GM12891 (cell line): Measurements from ENCODE around the gene PIK3CB.
A peak's percentile ranks its signal among the peaks of the same experiment; 100 is the strongest.
"Not testable (repeated sequence)": the region's sequence is repeated elsewhere in the genome, so short reads cannot be mapped to it uniquely, and the experiment has no call there.

ENCODE experiments used
- DNase-seq: peaks from one replicate; pipeline ENCODE4 v3.0.0; 2011; ENCODE audit warnings: low spot score; ENCODE audit not compliant: insufficient read length
- FAIRE-seq: peaks from 2 replicates; lab custom pipeline; 2011; peaks lifted over from hg19 to GRCh38; lab: Jason Lieb, UNC
- PAX5 ChIP-seq: IDR thresholded peaks from 2 replicates; pipeline ENCODE4 v1.6.1; 2011; ENCODE audit warnings: low read length, moderate library complexity, mild to moderate bottlenecking; ENCODE audit not compliant: insufficient read depth, severe bottlenecking
- POLR2A ChIP-seq: IDR thresholded peaks from 2 replicates; pipeline ENCODE4 v1.6.1; 2011; ENCODE audit warnings: low read depth, low read length, control low read depth
- POLR2AphosphoS5 ChIP-seq: IDR thresholded peaks from 2 replicates; pipeline ENCODE4 v1.6.1; 2011; ENCODE audit warnings: low read depth, low read length, control low read depth
- POU2F2 ChIP-seq: IDR thresholded peaks from 2 replicates; pipeline ENCODE4 v1.6.1; 2011; ENCODE audit warnings: low read depth, mild to moderate bottlenecking, control low read depth, low read length, moderate library complexity
- SPI1 ChIP-seq: IDR thresholded peaks from 2 replicates; pipeline ENCODE4 v1.6.1; 2011; ENCODE audit warnings: low read depth, low read length, control low read depth
- TAF1 ChIP-seq: IDR thresholded peaks from 2 replicates; pipeline ENCODE4 v1.6.1; 2011; ENCODE audit warnings: low read depth, low read length, control low read depth

The PIK3CB gene

GRCh38 chr3:138845771-138846173, 11.0 kb upstream of the PIK3CB start:
- no peak for DNase-seq
- TF ChIP-seq SPI1 = no peak
- no peak for TF ChIP-seq TAF1
- TF ChIP-seq POLR2A = no peak
- TF ChIP-seq PAX5 = no peak
- no peak for TF ChIP-seq POLR2AphosphoS5
- TF ChIP-seq POU2F2 = no peak
- FAIRE-seq = no peak

- TF ChIP-seq PAX5 (no peak), SPI1 (no peak), POLR2AphosphoS5 (no peak), POLR2A (no peak), POU2F2 (no peak), TAF1 (no peak)
- DNase-seq (no peak), FAIRE-seq (no peak)
Measured at GRCh38 chr3:138845181-138845601, 10.5 kb upstream of the PIK3CB start.

- TF ChIP-seq TAF1 (no peak), SPI1 (peak; percentile 95), POU2F2 (no peak), PAX5 (no peak), POLR2AphosphoS5 (no peak), POLR2A (no peak)
- DNase-seq = peak; percentile 43
- no peak for FAIRE-seq
Measured at GRCh38 chr3:138842483-138843188, 7.9 kb upstream of the PIK3CB start.

GRCh38 chr3:138838385-138838784, 3.7 kb upstream of the PIK3CB start:
- not testable (repeated sequence) for FAIRE-seq

GRCh38 chr3:138835846-138836245, 1.1 kb upstream of the PIK3CB start:
- FAIRE-seq = not testable (repeated sequence)

More at GRCh38 chr3:138838385-138838784, 3.7 kb upstream of the PIK3CB start:
- DNase-seq = not testable (repeated sequence)

GRCh38 chr3:138835397-138835757, 649 bp upstream of the PIK3CB start:
- no peak for FAIRE-seq
- no peak for DNase-seq
- no peak for TF ChIP-seq POLR2AphosphoS5
- no peak for TF ChIP-seq TAF1
- TF ChIP-seq PAX5 = no peak
- no peak for TF ChIP-seq POU2F2
- no peak for TF ChIP-seq SPI1
- TF ChIP-seq POLR2A = no peak

More at GRCh38 chr3:138835846-138836245, 1.1 kb upstream of the PIK3CB start:
- DNase-seq = not testable (repeated sequence)

GRCh38 chr3:138833899-138834595, 681 bp downstream of the PIK3CB start:
- FAIRE-seq = peak; percentile 63

GRCh38 chr3:138832473-138833057, 2.2 kb downstream of the PIK3CB start:
- DNase-seq, FAIRE-seq: not testable (repeated sequence)

More at GRCh38 chr3:138833899-138834595, 681 bp downstream of the PIK3CB start:
- peak; percentile 53 for DNase-seq
- TF ChIP-seq SPI1 (no peak), TAF1 (no peak), POLR2AphosphoS5 (no peak), POLR2A (no peak), PAX5 (no peak), POU2F2 (no peak)

GRCh38 chr3:138829886-138830510, 4.7 kb downstream of the PIK3CB start:
- TF ChIP-seq TAF1 = no peak
- no peak for TF ChIP-seq PAX5
- TF ChIP-seq POU2F2 = no peak
- no peak for TF ChIP-seq POLR2AphosphoS5
- TF ChIP-seq POLR2A = no peak
- TF ChIP-seq SPI1 = no peak
- no peak for DNase-seq
- no peak for FAIRE-seq
